T-helper 1 cell treated with Interleukin-12 subunit alpha and Interleukin-12 subunit beta and Interleukin-4 antibody, amounts not matched to agents 30 ng/mL and 1 ng/mL, for 36 hours (primary cell): Measurements from ENCODE around the gene IL36A. TPM values are rescaled to one million over a fixed set of nuclear protein-coding genes. Genes with fewer than 3 reads are reported as not detected.

Experiments
- intact Hi-C: fragments of 100-400 bp; cut with micrococcal nuclease; formaldehyde crosslinking; loops from one replicate; pipeline ENCODE4 v1.15.1; 2024
- total RNA-seq: library from RNA; stranded (reverse); gene quantifications from 2 replicates; pipeline ENCODE4 v1.2.3, GENCODE V29; 2022

The IL36A gene
- total RNA-seq, 1 donor from 2014 or later = 0.49 TPM

DNA sequence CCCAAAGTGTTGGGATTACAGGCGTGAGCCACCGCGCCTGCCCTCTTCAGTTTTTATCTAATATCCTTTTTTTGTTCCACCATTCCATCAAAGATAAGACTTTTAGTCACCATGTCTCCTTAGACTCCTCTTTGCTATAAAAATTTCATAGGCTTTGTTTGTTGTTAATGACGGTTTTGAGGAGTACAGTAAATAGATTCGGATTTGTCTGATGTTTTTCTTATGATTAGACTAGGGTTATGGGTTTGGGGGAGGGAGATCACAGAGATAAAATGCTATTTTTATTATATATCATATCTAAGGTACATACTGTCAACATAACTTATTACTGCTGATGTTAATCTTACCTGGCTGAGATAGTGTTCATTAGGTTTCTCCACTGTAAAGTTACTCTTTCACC lies 41.2 kb downstream of the IL36A start:
- intact Hi-C loops = no loop called here

DNA sequence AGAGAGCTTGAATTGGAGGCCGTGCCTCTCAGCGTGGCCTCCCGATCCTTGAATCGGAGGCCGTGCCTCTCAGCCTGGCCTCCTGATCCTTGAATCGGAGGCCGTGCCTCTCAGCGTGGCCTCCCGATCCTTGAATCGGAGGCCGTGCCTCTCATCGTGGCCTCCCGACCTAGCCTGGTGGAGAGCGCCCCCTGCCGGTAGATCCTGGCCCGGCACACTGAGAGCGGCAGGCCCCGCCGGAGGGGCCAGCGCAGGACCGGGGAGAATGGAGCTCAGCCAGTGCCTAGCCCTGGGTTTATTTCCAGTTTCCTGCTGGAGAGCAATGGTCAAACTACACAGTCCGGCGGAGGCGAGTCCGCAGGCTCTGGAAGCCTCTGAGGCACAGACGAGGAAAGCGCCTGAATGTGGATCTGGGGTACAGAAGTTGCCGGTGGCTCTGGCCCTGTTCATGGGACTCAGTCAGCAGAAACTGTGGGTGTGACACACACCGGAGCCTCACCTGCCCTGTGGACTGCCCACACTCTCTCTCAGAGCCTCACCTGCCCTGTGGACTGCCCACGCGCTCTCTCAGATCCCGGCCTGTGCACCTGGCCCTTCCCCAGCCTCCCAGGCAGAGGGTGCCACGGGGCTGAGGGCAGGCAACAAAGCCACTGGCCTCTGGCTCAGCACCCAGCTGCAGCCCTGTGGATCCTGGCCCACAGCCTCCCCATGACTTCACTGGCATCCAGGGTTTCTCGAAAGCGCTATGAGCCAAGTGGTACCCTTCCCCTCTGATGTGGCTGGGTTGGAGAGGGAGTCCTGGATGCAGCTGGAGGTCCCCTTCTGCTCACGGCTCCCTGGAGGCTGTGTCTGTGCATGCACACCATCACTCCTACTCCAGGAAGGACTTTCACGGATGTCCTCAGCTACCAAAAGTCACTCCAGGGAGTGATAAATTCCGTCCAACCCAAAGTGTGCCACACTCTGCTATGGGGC lies 45.9 kb downstream of the IL36A start:
- intact Hi-C loops = no loop called here

DNA sequence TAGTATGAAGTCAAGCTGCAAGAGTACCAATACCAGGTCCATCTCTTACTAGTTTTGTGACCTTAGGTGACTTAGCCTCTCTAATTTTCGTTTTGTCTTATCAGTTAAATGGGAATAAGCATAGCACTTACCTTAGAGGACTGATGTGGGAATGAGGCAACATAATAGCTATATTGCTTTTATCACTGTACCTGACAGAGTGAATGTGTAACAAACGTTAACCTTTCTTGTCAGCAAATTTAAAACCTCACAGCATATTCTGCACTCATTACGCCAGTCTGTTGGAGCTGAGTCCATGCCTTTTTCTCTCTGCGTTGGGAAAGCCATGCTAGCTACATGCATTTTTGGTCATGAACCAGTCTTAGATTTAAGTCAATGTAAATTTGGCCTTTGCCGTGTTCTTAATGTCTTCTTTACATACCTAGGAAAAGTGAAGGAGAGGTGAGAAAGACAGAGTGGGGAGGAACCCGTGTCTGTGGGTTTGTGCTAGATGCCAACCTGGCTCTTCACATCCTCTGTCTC lies 47.2 kb downstream of the IL36A start, which contains the start of gene IL36B:
TSS of gene IL36B (minus strand) at position 472 of the 522 bp plus-strand sequence.
- intact Hi-C loops = no loop called here

DNA sequence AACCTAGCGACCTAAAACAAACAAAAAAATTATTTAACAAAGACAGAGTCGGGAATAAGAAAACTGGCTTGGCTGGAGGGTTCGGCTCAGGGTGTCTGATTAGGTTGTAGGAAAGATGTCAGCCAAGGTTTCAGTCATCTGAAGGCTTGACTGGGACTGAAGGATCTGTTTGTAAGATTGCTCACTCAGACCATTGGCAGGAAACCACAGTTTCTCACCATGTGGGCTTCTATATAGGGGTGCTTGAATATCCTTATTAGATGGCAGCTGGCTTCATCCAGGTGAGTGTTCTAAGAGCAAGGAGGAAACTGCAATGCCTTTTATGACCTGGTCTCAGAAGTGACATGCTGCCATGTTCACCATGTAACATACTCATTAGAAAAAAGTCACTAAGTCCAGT lies 48.4 kb downstream of the IL36A start:
- intact Hi-C loops = no loop called here

DNA sequence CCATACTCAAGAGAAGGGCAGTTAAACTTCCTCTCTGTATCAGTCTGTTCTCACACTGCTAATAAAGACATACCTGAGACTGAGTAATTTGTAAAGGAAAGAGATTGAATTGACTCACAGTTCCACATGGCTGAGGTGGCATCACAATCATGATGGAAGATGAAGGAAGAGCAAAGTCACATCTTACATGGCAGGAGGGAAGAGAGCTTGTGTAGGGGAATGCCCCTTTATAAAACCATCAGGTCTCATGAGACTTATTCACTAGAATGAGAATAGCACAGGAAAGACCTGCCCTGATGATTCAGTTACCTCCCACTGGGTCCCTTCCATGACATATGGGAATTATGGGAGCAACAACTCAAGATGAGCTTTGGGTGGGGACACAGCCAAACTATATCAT lies 48.8 kb downstream of the IL36A start:
- intact Hi-C loops = no loop called here

DNA sequence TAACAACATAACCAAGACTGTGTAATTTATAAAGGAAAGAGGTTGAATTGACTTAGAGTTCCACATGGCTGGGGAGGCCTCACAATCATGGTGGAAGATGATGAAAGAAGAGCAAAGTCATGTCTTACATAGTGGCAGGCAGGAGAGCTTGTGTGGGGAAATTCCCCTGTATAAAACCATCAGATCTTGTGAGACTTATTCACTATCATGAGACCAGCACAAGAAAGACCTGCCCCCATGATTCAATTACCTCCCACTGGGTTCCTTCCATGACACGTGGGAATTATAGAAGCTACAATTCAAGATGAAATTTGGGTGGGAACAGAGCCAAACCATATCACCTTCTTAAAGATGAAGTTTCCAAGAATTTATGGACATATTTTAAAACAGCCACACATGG lies 51.3 kb downstream of the IL36A start:
- intact Hi-C loops = no loop called here

DNA sequence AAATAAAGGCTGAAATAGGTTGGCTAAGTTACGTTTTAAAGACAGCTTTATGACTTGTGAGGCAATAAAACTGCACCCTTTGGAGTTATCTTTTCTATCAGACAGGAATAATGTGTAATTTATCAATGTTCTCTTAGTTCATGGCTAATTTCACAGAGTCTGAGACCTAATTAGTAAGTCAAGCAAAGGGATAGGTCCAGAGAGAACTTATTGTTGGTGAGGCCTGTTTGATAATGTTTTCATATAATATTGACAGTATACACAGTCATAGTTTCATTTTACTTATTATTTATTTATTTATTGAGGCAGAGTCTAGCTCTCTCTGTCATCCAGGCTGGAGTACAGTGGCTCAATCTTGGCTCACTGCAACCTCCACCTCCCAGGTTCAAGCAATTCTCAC lies 51.9 kb downstream of the IL36A start:
- intact Hi-C loops = no loop called here

Other genes with a start within 250 kb of the IL36A start
- 33.2 and 38.4 TPM in 2 replicates for gene CKAP2L, start 240.8 kb upstream of the IL36A start, total RNA-seq
- gene IL1A, start 221.0 kb upstream of the IL36A start, total RNA-seq = 1.7 and 2.0 TPM in 2 replicates
- not detected in 2 replicates for gene IL1B, start 168.7 kb upstream of the IL36A start, total RNA-seq
- gene IL37, start 94.3 kb upstream of the IL36A start, total RNA-seq = 0.39 and 0.46 TPM in 2 replicates
- 0.29 TPM in 1 of 2 replicates, not detected in the other for gene IL36G, start 27.5 kb upstream of the IL36A start, total RNA-seq
- gene IL36B, start 47.4 kb downstream of the IL36A start, total RNA-seq = not detected in 2 replicates
- not detected in 2 replicates for gene IL36RN, start 53.7 kb downstream of the IL36A start, total RNA-seq
- gene IL1F10, start 62.5 kb downstream of the IL36A start, total RNA-seq = not detected in 2 replicates
- 2.4 and 3.0 TPM in 2 replicates for gene IL1RN, start 122.1 kb downstream of the IL36A start, total RNA-seq
- 334 and 338 TPM in 2 replicates for gene PSD4, start 168.5 kb downstream of the IL36A start, total RNA-seq